ENCODE results near the gene SLC38A8. TPM values are rescaled to one million over a fixed set of nuclear protein-coding genes. Genes with fewer than 3 reads are reported as not detected.

Gene SLC38A8
- total RNA-seq, 2 donors from 2014 or later: not detected

DNA sequence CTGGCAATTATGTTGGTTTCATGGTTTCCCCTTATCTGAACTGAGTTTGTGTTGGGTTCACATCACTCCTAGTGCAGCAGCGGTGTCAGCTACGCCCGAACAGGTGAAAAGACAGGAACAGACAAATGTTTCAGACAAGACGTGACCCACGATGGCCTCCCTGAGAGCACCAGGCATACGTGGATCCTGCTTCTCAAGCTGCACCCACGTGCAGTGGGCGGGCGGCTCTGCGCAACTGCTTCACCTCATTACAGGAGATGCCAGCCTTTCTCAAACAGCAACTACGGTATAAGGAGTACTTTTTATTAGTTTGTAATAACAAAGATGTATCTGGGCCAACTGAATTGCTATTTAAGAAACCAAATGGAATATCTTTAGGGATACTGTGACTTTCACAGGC lies 32.8 kb upstream of the SLC38A8 start:
- H3K36me3 Mint-ChIP-seq: no peaks in the 10 kb centered on the region
- no peak overlapping the region for H3K27ac Mint-ChIP-seq
- no peaks in the 10 kb centered on the region for H3K9me3 Mint-ChIP-seq
- DNase-seq (ENCODE audit: low spot score in 2 of 2) (no peak), ATAC-seq (no peak)

DNA sequence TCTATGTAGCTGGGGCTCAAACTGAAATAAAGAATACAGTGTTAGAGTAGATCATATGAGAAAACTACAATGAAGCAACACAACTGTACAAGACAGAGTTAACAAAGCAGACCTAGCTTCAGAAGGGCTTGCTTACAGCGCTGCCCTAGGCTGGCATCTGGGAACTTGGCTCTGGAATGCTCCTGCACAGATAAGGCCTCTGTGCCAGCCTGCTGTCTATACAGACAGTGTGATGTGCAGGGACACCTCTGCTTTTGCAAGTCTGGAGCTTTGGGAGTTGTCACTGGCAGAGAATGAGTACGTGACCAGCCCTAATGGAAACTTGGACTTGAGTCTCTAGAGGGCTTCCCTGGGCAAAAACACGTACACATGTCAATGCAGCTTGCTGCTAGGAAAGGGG lies 32.1 kb upstream of the SLC38A8 start:
- no peaks in the 10 kb centered on the region for H3K36me3 Mint-ChIP-seq
- H3K9me3 Mint-ChIP-seq: no peaks in the 10 kb centered on the region
- no peak overlapping the region for H3K27ac Mint-ChIP-seq
- DNase-seq (ENCODE audit: low spot score in 2 of 2) (no peak), ATAC-seq (no peak)

- ATAC-seq: no peak
- Mint-ChIP-seq H3K27ac (peak overlapping the region in 1 of 2 donors; percentile 52), H3K9me3 (no peaks in the 10 kb centered on the region), H3K36me3 (no peaks in the 10 kb centered on the region)
- DNase-seq (ENCODE audit: low spot score in 2 of 2): no peak
Measured at GRCh38 chr16:84072014-84072413, 29.4 kb upstream of the SLC38A8 start.

GRCh38 chr16:84071121-84071520 lies 28.5 kb upstream of the SLC38A8 start:
- no peaks in the 10 kb centered on the region for H3K9me3 Mint-ChIP-seq
- H3K36me3 Mint-ChIP-seq: no peaks in the 10 kb centered on the region
- H3K27ac Mint-ChIP-seq: no peak overlapping the region
- DNase-seq (ENCODE audit: low spot score in 2 of 2) (no peak), ATAC-seq (no peak)

DNA sequence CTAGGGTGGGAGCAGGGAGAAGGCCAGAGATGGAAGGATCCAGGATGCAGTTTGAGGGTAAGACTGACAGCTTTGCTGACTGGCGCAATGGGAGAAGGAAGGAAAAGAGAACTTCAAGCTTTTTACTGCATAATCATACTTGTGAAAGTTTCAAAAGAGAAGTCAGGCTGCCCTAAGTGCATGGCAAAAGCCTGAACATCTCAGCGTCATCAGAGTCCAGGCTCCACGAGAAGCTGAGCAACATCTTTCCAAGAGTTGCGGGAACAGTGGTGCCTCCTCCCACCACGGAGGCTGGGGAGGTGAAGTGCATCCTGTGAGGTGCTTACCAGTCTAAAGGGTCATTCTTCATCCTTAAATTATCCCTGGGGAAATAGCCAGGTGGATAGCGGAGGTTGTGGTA lies 26.9 kb upstream of the SLC38A8 start:
- H3K9me3 Mint-ChIP-seq: no peaks in the 10 kb centered on the region
- H3K27ac Mint-ChIP-seq: peak overlapping the region in 1 of 2 donors; percentile 16
- H3K36me3 Mint-ChIP-seq: no peaks in the 10 kb centered on the region
- ATAC-seq (no peak), DNase-seq (ENCODE audit: low spot score in 2 of 2) (no peak)

DNA sequence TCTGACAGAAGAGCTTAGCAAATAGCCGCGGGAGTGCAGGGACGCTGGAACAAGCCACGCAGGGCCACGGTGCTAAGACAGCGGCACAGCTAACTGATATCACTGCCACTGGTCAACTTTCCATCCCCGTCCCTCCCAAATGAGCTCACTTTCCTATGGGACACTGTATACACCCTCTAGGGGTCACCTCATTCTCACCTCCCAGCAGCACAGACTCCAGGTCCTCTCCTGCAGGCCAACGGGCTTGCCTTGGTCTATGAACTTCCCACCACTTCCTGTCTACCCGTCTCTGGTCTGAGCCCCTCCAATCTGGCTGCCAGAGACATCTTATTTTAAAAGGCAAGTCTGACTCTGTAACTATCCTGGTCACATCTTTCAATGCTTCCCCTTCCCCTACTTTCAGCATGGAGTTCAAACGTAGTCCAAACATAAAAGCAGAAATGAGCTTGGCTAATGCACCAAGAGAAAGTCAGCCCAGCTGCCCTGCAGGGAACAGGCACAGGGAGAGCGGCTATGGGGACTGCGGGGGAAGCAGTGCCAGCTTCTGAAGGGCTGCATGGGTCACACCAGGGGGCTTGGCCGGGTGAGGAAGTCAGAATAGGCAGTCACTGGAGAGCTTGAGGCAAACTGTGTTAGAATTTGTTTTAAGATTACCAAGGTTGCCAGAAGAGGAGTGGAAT lies 26.3 kb upstream of the SLC38A8 start:
- DNase-seq (ENCODE audit: low spot score in 2 of 2) (no peak), ATAC-seq (no peak)
- H3K9me3 Mint-ChIP-seq: no peaks in the 10 kb centered on the region
- H3K27ac Mint-ChIP-seq: peak overlapping the region; percentile 16 to 18
- H3K36me3 Mint-ChIP-seq: no peaks in the 10 kb centered on the region

GRCh38 chr16:84068041-84068440 lies 25.4 kb upstream of the SLC38A8 start:
- peak overlapping the region in 1 of 2 donors; percentile 74 for H3K27ac Mint-ChIP-seq
- no peak for ATAC-seq
- peaks cover 5% of the 10 kb centered on the region in 2 donors for H3K36me3 Mint-ChIP-seq
- H3K9me3 Mint-ChIP-seq: no peaks in the 10 kb centered on the region
- DNase-seq (ENCODE audit: low spot score in 2 of 2): no peak

GRCh38 chr16:84067640-84068039 lies 25.0 kb upstream of the SLC38A8 start:
- no peak overlapping the region for H3K27ac Mint-ChIP-seq
- DNase-seq (ENCODE audit: low spot score in 2 of 2) (no peak), ATAC-seq (no peak)
- peaks cover 5% of the 10 kb centered on the region in 2 donors for H3K36me3 Mint-ChIP-seq
- no peaks in the 10 kb centered on the region for H3K9me3 Mint-ChIP-seq

- ATAC-seq: no peak
- Mint-ChIP-seq H3K36me3 (peaks cover 5% of the 10 kb centered on the region in 2 donors), H3K9me3 (no peaks in the 10 kb centered on the region), H3K27ac (no peak overlapping the region)
- DNase-seq (ENCODE audit: low spot score in 2 of 2): peak in 1 of 2 donors; percentile 34
Measured at GRCh38 chr16:84065536-84066132, 23.0 kb upstream of the SLC38A8 start.

DNA sequence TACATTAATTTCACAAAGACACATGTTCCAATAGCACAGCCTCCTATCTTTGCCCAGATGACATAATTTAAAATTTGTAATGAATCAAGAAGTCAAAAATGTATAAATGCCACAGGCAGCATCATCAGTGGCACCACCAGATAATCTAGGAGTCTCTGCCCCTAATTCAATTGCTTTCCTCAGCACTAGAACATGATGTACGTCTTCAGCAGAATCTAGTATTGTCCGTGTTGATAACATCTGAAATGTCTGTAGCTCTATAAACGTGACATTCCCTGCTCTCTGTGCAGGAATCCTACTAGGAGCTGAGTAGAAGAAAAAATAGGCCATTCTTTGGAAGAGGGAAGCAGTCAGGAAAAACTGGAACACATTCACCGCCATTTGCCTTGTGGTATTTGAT lies 21.4 kb upstream of the SLC38A8 start:
- H3K36me3 Mint-ChIP-seq: peaks cover 5% of the 10 kb centered on the region in 2 donors
- H3K27ac Mint-ChIP-seq: no peak overlapping the region
- ATAC-seq (no peak), DNase-seq (ENCODE audit: low spot score in 2 of 2) (no peak)
- H3K9me3 Mint-ChIP-seq: no peaks in the 10 kb centered on the region

DNA sequence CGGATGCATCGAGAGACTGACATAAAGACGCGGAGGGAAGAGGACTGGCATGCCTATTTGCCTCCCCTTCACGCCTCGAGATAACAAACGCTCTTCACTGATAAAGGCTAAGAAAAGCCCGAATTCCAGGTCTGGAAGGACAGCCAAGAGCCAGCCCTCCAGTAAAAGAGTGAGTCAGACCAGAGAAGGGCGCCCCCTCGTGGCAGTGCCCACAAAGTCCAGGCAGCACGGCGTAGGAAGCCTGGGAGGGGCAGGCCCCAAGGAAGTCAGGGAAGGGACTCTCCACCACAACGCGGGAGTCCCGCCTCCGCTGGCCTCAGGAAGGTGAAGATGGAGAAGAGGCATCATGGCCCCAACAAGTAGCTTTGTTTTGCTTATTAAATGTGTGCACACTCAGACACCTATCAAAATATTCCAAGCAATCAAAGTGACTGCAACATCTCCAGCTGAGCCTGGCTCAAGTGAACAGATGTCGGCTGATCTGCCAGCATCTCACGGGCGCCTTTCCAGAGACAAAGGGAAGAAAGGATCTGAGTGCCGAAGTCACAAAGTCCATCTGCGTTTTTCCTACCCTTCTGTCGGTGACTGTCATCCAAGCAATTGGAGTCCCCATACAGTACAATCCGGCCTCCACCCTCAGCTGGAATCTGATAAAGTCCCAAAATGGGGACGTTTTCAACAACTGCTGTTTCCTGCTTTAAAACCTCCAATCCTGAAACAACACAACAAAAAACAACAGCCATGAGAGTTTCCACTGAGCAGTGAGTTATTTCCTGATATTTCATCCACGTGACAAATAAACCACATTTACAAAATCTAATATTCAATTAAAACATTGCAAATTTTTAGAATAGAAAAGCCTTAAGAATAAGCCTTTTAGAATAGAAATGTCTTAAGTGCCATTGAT lies 20.4 kb upstream of the SLC38A8 start:
- Mint-ChIP-seq H3K27ac (no peak overlapping the region), H3K36me3 (peaks cover 5% of the 10 kb centered on the region in 2 donors), H3K9me3 (no peaks in the 10 kb centered on the region)
- peak; percentile 71 to 78 for DNase-seq (ENCODE audit: low spot score in 2 of 2)
- ATAC-seq: peak; percentile 91 to 97

- no peaks in the 10 kb centered on the region for H3K9me3 Mint-ChIP-seq
- DNase-seq (ENCODE audit: low spot score in 2 of 2): peak in 1 of 2 donors; percentile 47
- ATAC-seq: no peak
- H3K27ac Mint-ChIP-seq: no peak overlapping the region
- peaks cover 5 to 9% of the 10 kb centered on the region in 2 donors for H3K36me3 Mint-ChIP-seq
Measured at GRCh38 chr16:84061236-84061819, 18.7 kb upstream of the SLC38A8 start.

DNA sequence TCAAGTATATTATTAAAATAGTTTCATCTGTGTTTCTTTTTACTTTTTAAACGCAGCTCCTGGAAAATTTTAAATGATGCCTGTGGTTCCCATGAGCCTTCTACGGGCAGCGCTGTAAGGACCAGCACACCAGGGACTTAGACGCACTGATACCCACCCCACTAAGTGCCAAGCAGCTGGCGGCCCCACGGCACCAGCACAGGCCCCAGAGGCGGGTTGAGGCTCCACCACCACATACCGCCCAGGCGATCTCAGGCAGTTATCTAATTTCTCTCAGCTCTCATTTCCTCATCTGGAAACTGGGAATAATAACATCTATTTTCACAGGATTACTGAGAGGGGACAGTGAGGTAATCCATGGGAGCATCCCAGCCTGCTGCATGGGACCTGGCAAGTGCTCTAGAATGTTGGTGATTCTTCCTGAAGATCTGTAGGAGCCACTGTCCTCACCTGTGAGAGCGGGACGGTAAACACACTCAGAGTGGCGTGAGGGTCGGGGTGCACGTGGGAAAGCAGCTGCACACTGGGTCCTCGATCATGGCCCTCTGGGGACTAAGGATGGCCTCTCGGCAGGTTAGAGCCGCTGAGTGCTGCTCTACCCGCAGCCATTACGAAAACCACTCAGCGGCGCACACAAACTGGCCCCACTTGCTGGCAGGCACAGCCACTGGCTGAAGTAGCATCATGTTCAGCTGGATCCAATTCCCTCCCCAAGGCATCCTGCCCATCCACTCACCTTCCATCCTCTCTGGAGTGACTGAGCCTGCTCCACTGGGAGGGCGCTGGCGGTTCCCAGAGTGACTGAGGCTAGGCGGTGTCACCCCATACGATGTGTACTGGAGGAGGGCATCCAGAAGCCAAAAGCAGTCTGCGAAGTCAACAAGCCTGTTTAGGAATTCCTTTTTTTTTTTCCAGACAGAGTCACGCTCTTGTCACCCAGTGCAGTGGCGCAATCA lies 17.6 kb upstream of the SLC38A8 start:
- ATAC-seq (no peak), DNase-seq (ENCODE audit: low spot score in 2 of 2) (peak in 1 of 2 donors; percentile 43)
- peak overlapping the region in 1 of 2 donors; percentile 22 for H3K27ac Mint-ChIP-seq
- peaks cover 5 to 10% of the 10 kb centered on the region in 2 donors for H3K36me3 Mint-ChIP-seq
- no peaks in the 10 kb centered on the region for H3K9me3 Mint-ChIP-seq

GRCh38 chr16:84059111-84059510 lies 16.5 kb upstream of the SLC38A8 start:
- Mint-ChIP-seq H3K27ac (no peak overlapping the region), H3K9me3 (no peaks in the 10 kb centered on the region), H3K36me3 (peaks cover 5 to 10% of the 10 kb centered on the region in 2 donors)
- no peak for DNase-seq (ENCODE audit: low spot score in 2 of 2)
- no peak for ATAC-seq

- DNase-seq (ENCODE audit: low spot score in 2 of 2) (no peak), ATAC-seq (no peak)
- H3K36me3 Mint-ChIP-seq: peaks cover 4 to 8% of the 10 kb centered on the region in 2 donors
- no peaks in the 10 kb centered on the region for H3K9me3 Mint-ChIP-seq
- H3K27ac Mint-ChIP-seq: peak overlapping the region in 1 of 2 donors; percentile 47
Measured at GRCh38 chr16:84058664-84059063, 16.1 kb upstream of the SLC38A8 start.

DNA sequence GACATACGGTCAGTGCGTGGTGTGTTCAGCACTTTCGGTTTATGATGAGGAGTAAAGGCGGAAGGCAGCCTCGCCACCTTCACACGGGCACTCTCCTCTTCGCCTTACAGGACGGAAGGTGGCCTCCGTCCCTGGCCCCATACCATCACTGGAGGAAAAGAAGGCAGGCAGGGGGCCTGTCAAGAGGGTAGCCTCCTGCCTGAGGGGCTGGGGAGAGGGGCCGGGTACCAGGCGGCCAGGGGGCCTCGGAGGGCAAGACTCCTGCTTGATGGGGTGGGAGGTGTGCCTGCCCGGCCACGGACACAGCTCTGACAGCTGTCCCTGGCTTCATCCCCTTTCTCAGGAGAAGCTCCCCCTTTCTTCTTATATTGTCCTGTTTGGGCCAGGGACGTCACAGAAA lies 15.6 kb upstream of the SLC38A8 start:
- no peak for DNase-seq (ENCODE audit: low spot score in 2 of 2)
- ATAC-seq: no peak
- peak overlapping the region in 1 of 2 donors; percentile 47 for H3K27ac Mint-ChIP-seq
- no peaks in the 10 kb centered on the region for H3K9me3 Mint-ChIP-seq
- H3K36me3 Mint-ChIP-seq: peaks cover 0 to 4% of the 10 kb centered on the region in 2 donors

Measured in activated naive CD4-positive, alpha-beta T cell treated with anti-CD3 and anti-CD28 coated beads, Interleukin-2, amount 50 U/mL, for 72 hours (primary cell).